Measurements from ENCODE around the gene RMND5B. TPM values are rescaled to one million over a fixed set of nuclear protein-coding genes. Genes with fewer than 3 reads are reported as not detected.

Gene RMND5B
- total and polyA plus RNA-seq, 2 of the 13 experiments (the other 11 are each of a cell fraction or from before 2014, with no cell fraction given): 18.6 to 20.4 TPM

DNA sequence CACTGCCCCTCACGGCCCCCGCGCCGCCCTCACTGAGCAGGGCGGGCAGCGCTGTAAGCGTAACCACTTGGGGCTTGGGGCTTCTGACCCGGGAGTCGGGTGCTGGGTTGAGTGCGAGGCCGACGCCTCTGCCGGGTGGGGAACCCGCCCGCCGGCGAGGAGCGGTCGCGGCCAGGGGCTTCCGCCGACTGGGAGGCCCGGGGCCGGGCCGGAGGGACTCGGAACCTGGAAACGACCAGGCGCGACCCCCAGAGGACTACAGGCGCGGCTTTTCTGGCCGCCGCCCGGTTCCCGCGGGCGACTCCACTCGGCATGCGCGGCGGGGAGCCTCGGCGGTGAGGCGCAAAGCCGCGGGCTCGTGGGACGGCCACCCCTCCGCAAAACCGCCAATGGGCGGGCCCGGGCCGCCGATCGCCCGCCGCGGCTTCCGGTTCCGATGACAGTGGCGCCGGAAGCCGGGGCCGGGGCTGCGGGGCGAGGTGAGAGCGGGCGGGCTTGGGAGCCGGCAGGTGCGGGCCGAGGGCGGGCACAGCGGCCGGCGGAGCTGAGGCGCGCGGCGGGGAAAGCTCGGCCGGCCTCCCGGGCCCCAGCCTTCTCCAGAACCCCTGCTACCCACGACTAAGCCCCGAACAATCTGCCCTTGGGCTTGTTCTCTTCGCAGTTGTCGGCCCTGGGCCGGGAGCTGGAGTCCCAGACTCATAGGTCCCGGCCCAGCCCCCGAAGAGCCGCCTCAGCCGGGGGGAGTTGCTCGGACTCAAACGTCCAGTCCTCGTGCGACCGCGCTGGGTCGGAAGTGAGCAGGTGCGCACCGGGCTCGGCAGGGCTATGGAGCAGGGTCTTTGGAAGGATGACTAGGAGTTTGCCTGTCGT lies at the start of gene RMND5B (continued):
- TF ChIP-seq ZNF781 (CRISPR knock-in tag; IDR thresholded peaks at IDR 0.05; ENCODE audit: borderline replicate concordance, not compliant biosample characterization) (no peak), ZNF746 (CRISPR knock-in tag; IDR thresholded peaks at IDR 0.05) (no peak), DNMT1 (CRISPR knock-in tag; IDR thresholded peaks at IDR 0.05) (no peak), ZNF766 (CRISPR knock-in tag; IDR thresholded peaks at IDR 0.05; ENCODE audit: borderline replicate concordance) (no peak), GPN1 (CRISPR knock-in tag; IDR thresholded peaks at IDR 0.05; ENCODE audit: borderline replicate concordance) (no peak), ETV5 (CRISPR knock-in tag; IDR thresholded peaks at IDR 0.05; ENCODE audit: borderline replicate concordance) (peak; percentile 28; the same call in 1 of the 2 replicates), ZSCAN29 (CRISPR knock-in tag; conservative IDR thresholded peaks at IDR 0.05) (peak; percentile 62; the same call in 1 of the 2 replicates), CCAR2 (optimal IDR thresholded peaks at IDR 0.05; ENCODE audit: low read depth, low read length) (no peak), YY1 (IDR thresholded peaks at IDR 0.05; ENCODE audit: insufficient read depth, insufficient replicate concordance, low read depth, low read length) (peak; percentile 68), ZMYM3 (CRISPR knock-in tag; IDR thresholded peaks at IDR 0.05) (no peak), DNMT3B (CRISPR knock-in tag; conservative IDR thresholded peaks at IDR 0.05) (no peak), ZNF598 (CRISPR knock-in tag; IDR thresholded peaks at IDR 0.05; ENCODE audit: borderline replicate concordance) (peak; percentile 53; the same call in 1 of the 2 replicates), RBAK (CRISPR knock-in tag; IDR thresholded peaks at IDR 0.05) (no peak), HDAC1 (CRISPR knock-in tag; IDR thresholded peaks at IDR 0.05) (peak; percentile 82)
- TF ChIP-seq, protein P1, sequence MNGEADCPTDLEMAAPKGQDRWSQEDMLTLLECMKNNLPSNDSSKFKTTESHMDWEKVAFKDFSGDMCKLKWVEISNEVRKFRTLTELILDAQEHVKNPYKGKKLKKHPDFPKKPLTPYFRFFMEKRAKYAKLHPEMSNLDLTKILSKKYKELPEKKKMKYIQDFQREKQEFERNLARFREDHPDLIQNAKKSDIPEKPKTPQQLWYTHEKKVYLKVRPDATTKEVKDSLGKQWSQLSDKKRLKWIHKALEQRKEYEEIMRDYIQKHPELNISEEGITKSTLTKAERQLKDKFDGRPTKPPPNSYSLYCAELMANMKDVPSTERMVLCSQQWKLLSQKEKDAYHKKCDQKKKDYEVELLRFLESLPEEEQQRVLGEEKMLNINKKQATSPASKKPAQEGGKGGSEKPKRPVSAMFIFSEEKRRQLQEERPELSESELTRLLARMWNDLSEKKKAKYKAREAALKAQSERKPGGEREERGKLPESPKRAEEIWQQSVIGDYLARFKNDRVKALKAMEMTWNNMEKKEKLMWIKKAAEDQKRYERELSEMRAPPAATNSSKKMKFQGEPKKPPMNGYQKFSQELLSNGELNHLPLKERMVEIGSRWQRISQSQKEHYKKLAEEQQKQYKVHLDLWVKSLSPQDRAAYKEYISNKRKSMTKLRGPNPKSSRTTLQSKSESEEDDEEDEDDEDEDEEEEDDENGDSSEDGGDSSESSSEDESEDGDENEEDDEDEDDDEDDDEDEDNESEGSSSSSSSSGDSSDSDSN (CRISPR knock-in tag; IDR thresholded peaks at IDR 0.05): peak; percentile 85; the same call in 1 of the 2 replicates
- TF ChIP-seq, protein P2, sequence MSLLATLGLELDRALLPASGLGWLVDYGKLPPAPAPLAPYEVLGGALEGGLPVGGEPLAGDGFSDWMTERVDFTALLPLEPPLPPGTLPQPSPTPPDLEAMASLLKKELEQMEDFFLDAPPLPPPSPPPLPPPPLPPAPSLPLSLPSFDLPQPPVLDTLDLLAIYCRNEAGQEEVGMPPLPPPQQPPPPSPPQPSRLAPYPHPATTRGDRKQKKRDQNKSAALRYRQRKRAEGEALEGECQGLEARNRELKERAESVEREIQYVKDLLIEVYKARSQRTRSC (CRISPR knock-in tag; IDR thresholded peaks at IDR 0.05; ENCODE audit: low read depth): no peak
- TF ChIP-seq, protein P3, sequence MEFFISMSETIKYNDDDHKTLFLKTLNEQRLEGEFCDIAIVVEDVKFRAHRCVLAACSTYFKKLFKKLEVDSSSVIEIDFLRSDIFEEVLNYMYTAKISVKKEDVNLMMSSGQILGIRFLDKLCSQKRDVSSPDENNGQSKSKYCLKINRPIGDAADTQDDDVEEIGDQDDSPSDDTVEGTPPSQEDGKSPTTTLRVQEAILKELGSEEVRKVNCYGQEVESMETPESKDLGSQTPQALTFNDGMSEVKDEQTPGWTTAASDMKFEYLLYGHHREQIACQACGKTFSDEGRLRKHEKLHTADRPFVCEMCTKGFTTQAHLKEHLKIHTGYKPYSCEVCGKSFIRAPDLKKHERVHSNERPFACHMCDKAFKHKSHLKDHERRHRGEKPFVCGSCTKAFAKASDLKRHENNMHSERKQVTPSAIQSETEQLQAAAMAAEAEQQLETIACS (CRISPR knock-in tag; IDR thresholded peaks at IDR 0.05): peak; percentile 58
- TF ChIP-seq, protein P4, sequence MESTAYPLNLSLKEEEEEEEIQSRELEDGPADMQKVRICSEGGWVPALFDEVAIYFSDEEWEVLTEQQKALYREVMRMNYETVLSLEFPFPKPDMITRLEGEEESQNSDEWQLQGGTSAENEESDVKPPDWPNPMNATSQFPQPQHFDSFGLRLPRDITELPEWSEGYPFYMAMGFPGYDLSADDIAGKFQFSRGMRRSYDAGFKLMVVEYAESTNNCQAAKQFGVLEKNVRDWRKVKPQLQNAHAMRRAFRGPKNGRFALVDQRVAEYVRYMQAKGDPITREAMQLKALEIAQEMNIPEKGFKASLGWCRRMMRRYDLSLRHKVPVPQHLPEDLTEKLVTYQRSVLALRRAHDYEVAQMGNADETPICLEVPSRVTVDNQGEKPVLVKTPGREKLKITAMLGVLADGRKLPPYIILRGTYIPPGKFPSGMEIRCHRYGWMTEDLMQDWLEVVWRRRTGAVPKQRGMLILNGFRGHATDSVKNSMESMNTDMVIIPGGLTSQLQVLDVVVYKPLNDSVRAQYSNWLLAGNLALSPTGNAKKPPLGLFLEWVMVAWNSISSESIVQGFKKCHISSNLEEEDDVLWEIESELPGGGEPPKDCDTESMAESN (CRISPR knock-in tag; conservative IDR thresholded peaks at IDR 0.05): no peak; the same call in 1 of the 2 replicates
- TF ChIP-seq, protein P5, sequence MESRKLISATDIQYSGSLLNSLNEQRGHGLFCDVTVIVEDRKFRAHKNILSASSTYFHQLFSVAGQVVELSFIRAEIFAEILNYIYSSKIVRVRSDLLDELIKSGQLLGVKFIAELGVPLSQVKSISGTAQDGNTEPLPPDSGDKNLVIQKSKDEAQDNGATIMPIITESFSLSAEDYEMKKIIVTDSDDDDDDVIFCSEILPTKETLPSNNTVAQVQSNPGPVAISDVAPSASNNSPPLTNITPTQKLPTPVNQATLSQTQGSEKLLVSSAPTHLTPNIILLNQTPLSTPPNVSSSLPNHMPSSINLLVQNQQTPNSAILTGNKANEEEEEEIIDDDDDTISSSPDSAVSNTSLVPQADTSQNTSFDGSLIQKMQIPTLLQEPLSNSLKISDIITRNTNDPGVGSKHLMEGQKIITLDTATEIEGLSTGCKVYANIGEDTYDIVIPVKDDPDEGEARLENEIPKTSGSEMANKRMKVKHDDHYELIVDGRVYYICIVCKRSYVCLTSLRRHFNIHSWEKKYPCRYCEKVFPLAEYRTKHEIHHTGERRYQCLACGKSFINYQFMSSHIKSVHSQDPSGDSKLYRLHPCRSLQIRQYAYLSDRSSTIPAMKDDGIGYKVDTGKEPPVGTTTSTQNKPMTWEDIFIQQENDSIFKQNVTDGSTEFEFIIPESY (CRISPR knock-in tag; IDR thresholded peaks at IDR 0.05): no peak

All from HepG2 (cell line).